IPS-18a (cell line): ENCODE data around the gene ADGRE1.

Source experiments
- H3K27ac ChIP-seq: one replicate; pipeline ENCODE4 v1.5.1; 2013; ENCODE audit warnings: low read length
- H3K27me3 ChIP-seq: one replicate; pipeline ENCODE4 v1.6.1; 2013; ENCODE audit warnings: mild to moderate bottlenecking, low read length; ENCODE audit not compliant: control insufficient read depth, insufficient read depth
- H3K36me3 ChIP-seq: one replicate; pipeline ENCODE4 v1.6.1; 2013; ENCODE audit warnings: low read depth, low read length; ENCODE audit not compliant: control insufficient read depth
- H3K4me1 ChIP-seq: one replicate; pipeline ENCODE4 v1.6.1; 2013; ENCODE audit warnings: low read depth, low read length; ENCODE audit not compliant: control insufficient read depth
- H3K4me3 ChIP-seq: one replicate; pipeline ENCODE4 v1.5.1; 2013; ENCODE audit warnings: low read length
- H3K9ac ChIP-seq: one replicate; pipeline ENCODE4 v1.6.1; 2013; ENCODE audit warnings: mild to moderate bottlenecking, low read length, moderate library complexity
- H3K9me3 ChIP-seq: one replicate; pipeline ENCODE4 v1.6.1; 2013; ENCODE audit warnings: low read depth, low read length; ENCODE audit not compliant: control insufficient read depth

ADGRE1 gene

DNA sequence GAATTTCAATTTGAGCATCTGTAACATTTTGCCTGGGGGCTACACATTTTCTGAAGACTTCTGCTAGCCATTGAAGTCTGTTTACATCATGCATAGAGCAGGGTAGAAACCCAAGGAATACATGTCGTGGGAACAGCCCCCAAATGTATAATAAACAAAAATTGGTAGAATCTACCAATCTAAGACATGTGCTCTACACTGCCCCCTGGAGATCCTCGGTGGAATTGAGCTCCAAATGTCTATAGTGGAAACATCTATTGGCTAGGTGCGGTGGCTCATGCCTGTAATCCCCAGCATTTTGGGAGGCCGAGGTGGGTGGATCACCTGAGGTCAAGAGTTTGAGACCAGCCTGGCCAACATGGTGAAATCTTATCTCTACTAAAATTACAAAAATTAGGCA, 76.6 kb downstream of the ADGRE1 start:
- Histone ChIP-seq H3K4me3 (no peak overlapping the region), H3K9me3 (peaks cover 51% of the 10 kb centered on the region), H3K9ac (no peak overlapping the region), H3K27me3 (no peaks in the 10 kb centered on the region), H3K4me1 (no peaks in the 10 kb centered on the region), H3K27ac (no peak overlapping the region), H3K36me3 (no peaks in the 10 kb centered on the region)

DNA sequence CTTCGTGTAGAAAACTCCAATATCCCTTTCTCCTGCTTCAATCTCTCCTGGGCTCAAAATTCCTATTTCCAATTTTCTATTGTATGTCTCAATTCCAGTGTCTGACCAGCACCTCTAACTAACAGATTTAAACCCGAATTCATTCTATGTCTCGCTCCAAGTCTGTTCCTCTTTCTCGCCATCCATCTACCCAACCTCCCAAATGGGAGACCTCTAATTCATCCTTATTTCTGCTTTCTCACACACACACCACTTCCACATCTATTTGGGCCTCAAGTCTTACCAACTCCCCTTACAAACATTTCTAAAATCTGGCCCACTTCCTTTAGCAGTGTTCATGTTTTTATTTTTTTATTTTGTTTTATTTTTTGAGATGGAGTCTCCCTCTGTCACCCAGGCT, 80.6 kb downstream of the ADGRE1 start:
- Histone ChIP-seq H3K9ac (no peak overlapping the region), H3K4me1 (no peaks in the 10 kb centered on the region), H3K27me3 (no peaks in the 10 kb centered on the region), H3K27ac (no peak overlapping the region), H3K4me3 (no peak overlapping the region), H3K9me3 (peaks cover 47% of the 10 kb centered on the region), H3K36me3 (no peaks in the 10 kb centered on the region)

DNA sequence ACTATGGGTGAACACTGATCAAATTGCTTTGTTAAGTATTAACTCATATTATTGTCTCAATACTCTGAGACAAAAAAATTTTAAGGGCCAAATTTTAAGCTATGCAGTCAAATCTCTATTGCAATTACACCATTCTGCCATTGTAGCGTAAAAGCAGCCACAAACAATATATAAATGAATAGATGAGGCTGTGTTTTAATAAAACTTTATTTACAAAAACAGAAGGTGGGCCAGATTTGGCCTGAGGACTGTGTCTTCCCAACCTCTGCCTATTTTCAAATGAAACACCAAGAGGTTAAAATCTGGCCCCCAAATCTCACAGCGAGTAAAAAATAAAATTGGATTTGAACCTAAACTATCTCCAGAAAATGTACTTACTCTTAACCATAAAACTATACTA, 82.1 kb downstream of the ADGRE1 start:
- H3K36me3 ChIP-seq, result no peaks in the 10 kb centered on the region

DNA sequence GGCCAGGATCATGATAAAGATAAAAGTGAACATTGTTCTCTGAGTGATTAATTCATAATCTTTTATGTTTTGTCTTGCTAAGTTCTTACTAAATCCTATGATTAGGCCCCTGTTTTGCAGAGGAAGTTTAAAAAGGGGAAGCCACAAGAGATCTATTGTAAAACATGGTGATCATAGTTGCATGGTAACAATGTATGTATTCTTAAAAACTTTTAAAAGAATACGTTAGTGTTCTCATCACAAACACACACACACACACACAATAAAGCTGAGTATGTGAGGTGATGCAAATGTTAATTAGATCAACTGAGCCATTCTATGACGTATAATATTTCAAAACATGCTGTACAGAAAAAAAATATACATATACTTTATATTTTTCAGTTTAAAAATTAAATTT, 82.6 kb downstream of the ADGRE1 start:
- H3K36me3 ChIP-seq, result no peaks in the 10 kb centered on the region
- H3K4me1 ChIP-seq, result no peaks in the 10 kb centered on the region
- H3K9me3 ChIP-seq, result peaks cover 52% of the 10 kb centered on the region
- H3K27ac ChIP-seq, result no peak overlapping the region
- H3K4me3 ChIP-seq, result no peak overlapping the region
- H3K27me3 ChIP-seq, result no peaks in the 10 kb centered on the region
- H3K9ac ChIP-seq, result no peak overlapping the region

More for the DNA sequence above, 82.1 kb downstream of the ADGRE1 start:
- H3K27ac ChIP-seq, result no peak overlapping the region
- no peak overlapping the region for H3K4me3 ChIP-seq
- H3K9me3 ChIP-seq, result peaks cover 46% of the 10 kb centered on the region
- H3K9ac ChIP-seq, result no peak overlapping the region
- no peaks in the 10 kb centered on the region for H3K27me3 ChIP-seq
- H3K4me1 ChIP-seq, result no peaks in the 10 kb centered on the region

DNA sequence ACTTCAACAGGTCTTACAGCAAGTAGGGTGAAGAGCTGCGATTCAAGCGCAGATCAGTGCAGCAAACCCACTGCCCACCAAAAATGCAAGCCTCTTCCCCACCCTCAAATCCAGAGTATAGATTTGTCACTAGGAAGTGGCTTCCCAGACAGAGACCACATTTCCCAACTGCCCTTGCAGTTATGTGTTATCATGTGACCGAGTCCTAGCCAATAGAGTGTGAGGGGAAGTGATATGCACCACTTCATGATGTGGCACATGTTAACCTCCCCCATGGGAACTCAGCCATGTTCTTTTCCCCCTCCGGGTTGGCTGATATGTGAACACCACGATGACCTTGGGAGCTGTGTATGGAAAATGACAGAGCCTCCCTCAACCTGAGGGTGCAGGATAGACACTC, 83.1 kb downstream of the ADGRE1 start:
- no peaks in the 10 kb centered on the region for H3K27me3 ChIP-seq
- no peak overlapping the region for H3K9ac ChIP-seq
- peaks cover 54% of the 10 kb centered on the region for H3K9me3 ChIP-seq
- H3K4me1 ChIP-seq, result no peaks in the 10 kb centered on the region
- no peak overlapping the region for H3K4me3 ChIP-seq
- no peaks in the 10 kb centered on the region for H3K36me3 ChIP-seq
- H3K27ac ChIP-seq, result no peak overlapping the region

DNA sequence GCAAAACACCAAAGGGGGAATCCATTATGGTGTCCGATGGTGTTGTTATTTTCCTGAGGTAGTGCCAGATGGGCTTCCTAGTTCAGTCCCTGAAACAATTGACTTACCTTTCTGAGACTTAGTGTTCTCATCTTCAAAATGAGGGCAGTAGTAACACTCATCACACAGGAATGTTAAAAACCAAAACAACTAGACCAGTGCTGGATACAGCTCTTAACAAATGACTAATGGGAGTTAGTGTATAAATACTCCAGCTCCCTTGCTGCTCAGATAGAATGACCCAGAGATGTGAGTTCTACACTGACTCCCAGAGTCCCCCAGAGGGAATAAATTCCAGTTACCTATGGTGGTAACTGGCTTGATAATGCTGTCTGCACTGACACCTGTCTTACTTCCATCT, 84.0 kb downstream of the ADGRE1 start:
- Histone ChIP-seq H3K9ac (no peak overlapping the region), H3K9me3 (peaks cover 59% of the 10 kb centered on the region), H3K36me3 (no peaks in the 10 kb centered on the region), H3K27ac (no peak overlapping the region), H3K4me1 (no peaks in the 10 kb centered on the region), H3K27me3 (no peaks in the 10 kb centered on the region), H3K4me3 (no peak overlapping the region)

DNA sequence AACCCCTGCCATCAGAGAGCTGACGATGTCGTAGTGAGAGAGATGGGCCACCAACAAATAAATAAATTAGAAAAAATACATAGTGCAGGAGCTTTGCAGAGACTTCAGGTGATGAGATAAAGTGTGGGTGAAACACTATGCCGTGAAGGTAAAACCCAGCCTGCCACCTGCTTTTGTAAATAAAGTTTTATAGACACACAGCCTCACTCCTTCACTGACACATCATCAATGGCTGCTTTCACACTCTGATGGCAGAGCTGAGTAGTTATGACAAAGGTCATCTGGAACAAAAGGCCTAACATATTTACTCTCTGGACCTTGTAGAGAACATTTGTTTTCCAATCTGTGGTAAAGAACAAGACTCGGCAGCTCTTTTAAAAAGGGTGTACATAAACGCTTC, 88.8 kb downstream of the ADGRE1 start:
- no peak overlapping the region for H3K27ac ChIP-seq
- peaks cover 71% of the 10 kb centered on the region for H3K9me3 ChIP-seq
- H3K36me3 ChIP-seq, result no peaks in the 10 kb centered on the region
- no peaks in the 10 kb centered on the region for H3K4me1 ChIP-seq
- no peak overlapping the region for H3K9ac ChIP-seq
- no peaks in the 10 kb centered on the region for H3K27me3 ChIP-seq
- H3K4me3 ChIP-seq, result no peak overlapping the region

DNA sequence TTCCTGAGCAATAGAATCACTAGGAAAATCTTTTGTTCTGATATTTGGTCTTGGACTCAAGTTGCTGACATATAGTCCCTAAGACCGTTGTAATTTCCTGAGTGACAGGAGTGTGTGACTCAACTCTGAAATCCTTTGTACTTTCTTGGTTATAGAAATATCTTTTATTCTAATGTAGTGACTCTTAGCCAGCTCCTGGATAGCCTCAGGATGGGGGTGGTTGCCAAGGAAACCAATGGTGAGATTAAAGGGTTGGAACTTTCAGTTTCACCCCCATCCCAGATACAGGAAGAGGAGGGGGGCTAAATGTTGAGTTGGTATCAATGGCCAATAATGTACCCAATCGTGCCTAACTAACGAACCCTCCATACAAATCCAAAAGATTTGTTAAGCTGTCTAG, 92.0 kb downstream of the ADGRE1 start:
- H3K4me1 ChIP-seq, result no peaks in the 10 kb centered on the region
- no peak overlapping the region for H3K27ac ChIP-seq
- H3K27me3 ChIP-seq, result no peaks in the 10 kb centered on the region
- H3K9me3 ChIP-seq, result peaks cover 82% of the 10 kb centered on the region
- no peak overlapping the region for H3K9ac ChIP-seq
- H3K4me3 ChIP-seq, result no peak overlapping the region
- no peaks in the 10 kb centered on the region for H3K36me3 ChIP-seq

DNA sequence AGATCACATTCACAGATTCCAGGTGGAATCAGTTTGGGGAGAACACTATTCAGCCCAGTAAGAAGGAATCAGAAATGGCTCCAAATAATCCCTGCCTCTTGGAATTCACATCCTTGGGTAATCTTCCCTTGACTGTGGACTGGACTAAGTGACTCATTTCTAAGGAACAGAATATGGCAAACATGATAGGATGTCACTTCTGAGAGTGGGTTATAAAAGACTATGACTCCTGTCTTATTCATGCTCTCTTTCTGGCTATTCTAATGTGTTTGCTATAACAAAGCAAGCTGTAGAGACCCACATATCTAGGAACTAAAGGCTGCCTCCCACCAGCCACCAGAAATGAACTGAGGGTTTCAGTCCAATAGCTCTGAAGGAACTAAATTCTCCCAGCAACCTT, 96.1 kb downstream of the ADGRE1 start:
- H3K9me3 ChIP-seq, result peaks cover 62% of the 10 kb centered on the region
- no peak overlapping the region for H3K27ac ChIP-seq
- H3K4me1 ChIP-seq, result no peaks in the 10 kb centered on the region
- no peak overlapping the region for H3K4me3 ChIP-seq
- H3K27me3 ChIP-seq, result no peaks in the 10 kb centered on the region
- H3K36me3 ChIP-seq, result no peaks in the 10 kb centered on the region
- H3K9ac ChIP-seq, result no peak overlapping the region

DNA sequence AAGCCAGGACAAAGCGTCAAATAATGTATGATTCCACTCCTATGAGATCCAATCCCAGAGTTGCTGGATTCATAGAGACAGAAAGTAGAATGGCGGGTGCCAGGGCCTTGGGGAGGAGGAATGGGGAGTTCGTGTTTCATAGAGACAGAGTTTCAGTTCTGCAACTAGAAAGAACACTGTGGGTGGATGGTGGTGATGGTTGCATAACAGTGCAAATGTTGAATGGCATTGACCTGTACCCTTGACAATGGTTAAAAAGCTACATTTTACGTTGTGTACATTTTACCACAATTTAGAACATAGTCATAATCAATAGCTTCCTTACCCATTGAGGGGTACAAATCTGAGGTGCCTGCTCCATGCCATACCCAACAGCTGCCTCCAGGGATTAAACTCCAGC, 100.5 kb downstream of the ADGRE1 start:
- Histone ChIP-seq H3K4me3 (no peak overlapping the region), H3K9ac (no peak overlapping the region), H3K27ac (no peak overlapping the region), H3K4me1 (no peaks in the 10 kb centered on the region), H3K36me3 (no peaks in the 10 kb centered on the region), H3K9me3 (peaks cover 43% of the 10 kb centered on the region), H3K27me3 (no peaks in the 10 kb centered on the region)

DNA sequence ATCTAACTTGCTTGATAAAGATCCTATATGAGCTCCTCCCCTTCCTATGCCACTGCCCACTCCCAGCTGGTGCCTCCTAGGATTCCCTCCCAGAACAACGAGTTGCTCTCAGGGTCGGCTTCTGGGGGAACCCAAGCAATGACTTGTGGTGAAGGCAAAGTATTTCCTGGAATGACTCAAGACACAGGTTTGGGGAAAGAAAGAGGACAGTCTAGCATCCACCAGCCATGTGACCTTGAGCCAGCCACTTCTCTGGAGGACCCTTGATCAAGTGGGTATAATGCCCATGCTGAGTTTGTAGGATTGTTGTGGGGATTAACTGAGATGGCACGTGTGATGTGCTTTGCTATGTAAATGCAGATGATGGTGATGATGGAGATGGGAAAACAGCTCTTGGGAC, 100.9 kb downstream of the ADGRE1 start:
- no peaks in the 10 kb centered on the region for H3K36me3 ChIP-seq
- H3K9ac ChIP-seq, result no peak overlapping the region
- H3K27ac ChIP-seq, result no peak overlapping the region
- H3K4me3 ChIP-seq, result no peak overlapping the region
- no peaks in the 10 kb centered on the region for H3K27me3 ChIP-seq
- no peaks in the 10 kb centered on the region for H3K4me1 ChIP-seq
- peaks cover 39% of the 10 kb centered on the region for H3K9me3 ChIP-seq
